HUES64 (cell line): ENCODE results near the gene ZG16B.

Source experiments
- H3K27ac ChIP-seq: 2 replicates; pipeline ENCODE4 v1.7.0; 2013; ENCODE audit warnings: low read depth, low read length, inconsistent platforms
- H3K27me3 ChIP-seq: 2 replicates; pipeline ENCODE4 v1.6.1; 2013; ENCODE audit warnings: mild to moderate bottlenecking, low read length; ENCODE audit not compliant: insufficient read depth
- H3K36me3 ChIP-seq: 2 replicates; pipeline ENCODE4 v1.6.1; 2013; ENCODE audit warnings: mild to moderate bottlenecking, low read length; ENCODE audit not compliant: insufficient read depth
- H3K4me1 ChIP-seq: 2 replicates; pipeline ENCODE4 v1.6.1; 2013; ENCODE audit warnings: mild to moderate bottlenecking, low read length, moderate library complexity; ENCODE audit not compliant: insufficient read depth
- H3K4me3 ChIP-seq: 2 replicates; pipeline ENCODE4 v1.5.1; 2013; ENCODE audit warnings: mild to moderate bottlenecking, low read length, moderate library complexity
- H3K9ac ChIP-seq: 2 replicates; pipeline ENCODE4 v1.6.1; 2013; ENCODE audit warnings: mild to moderate bottlenecking, low read depth, low read length
- H3K9me3 ChIP-seq: 2 replicates; pipeline ENCODE4 v1.6.1; 2013; ENCODE audit warnings: low read depth, low read length; ENCODE audit not compliant: insufficient read depth
- WGBS: fragments of 150-250, 120-280 bp; methylation state at CpG from one replicate; pipeline ENCODE4 v1.1.7; 2013; ENCODE audit warnings: missing lambda C conversion rate; 5-methylcytosine and 5-hydroxymethylcytosine counted together

The ZG16B gene

DNA sequence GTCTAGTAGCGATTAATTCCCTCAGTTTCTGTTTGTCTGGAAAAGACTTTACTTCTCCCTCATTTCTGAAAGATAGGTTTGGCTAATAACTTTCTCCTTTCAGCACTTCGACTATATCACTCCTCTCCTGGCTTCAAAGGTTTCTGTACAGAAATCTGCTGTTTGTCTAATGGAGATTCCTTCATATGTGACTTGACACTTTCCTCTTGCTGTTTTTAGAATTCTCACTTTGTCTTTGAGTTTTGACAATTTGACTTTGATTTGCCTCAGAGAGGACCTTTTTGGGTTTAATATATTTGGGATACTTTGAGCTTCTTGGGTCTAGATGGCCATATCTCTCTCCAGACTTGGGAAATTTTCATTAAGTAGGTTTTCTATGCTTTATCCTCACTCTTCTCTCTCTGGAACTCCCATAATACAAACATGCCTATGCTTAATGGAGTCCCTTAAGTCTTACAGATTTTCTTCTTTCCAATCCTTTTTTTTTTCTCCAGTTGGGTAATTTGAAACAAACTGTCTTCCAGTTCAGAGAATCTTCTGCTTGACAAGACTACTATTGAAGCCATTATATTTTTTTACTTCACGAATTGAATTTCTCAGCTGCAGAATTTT, 20.8 kb upstream of the ZG16B start:
- no peak overlapping the region for H3K9ac ChIP-seq
- 86% methylated on average over 2 of the region's 3 CpGs for WGBS
- H3K27ac ChIP-seq = no peak overlapping the region
- H3K4me1 ChIP-seq = no peaks in the 10 kb centered on the region
- H3K4me3 ChIP-seq = no peak overlapping the region
- H3K36me3 ChIP-seq = no peaks in the 10 kb centered on the region
- 0 out of 2 replicates have a peak, but pooled peaks cover 2% of the 10 kb centered on the region for H3K27me3 ChIP-seq
- H3K9me3 ChIP-seq = peaks cover 2% of the 10 kb centered on the region; the same call in 1 of the 2 replicates

DNA sequence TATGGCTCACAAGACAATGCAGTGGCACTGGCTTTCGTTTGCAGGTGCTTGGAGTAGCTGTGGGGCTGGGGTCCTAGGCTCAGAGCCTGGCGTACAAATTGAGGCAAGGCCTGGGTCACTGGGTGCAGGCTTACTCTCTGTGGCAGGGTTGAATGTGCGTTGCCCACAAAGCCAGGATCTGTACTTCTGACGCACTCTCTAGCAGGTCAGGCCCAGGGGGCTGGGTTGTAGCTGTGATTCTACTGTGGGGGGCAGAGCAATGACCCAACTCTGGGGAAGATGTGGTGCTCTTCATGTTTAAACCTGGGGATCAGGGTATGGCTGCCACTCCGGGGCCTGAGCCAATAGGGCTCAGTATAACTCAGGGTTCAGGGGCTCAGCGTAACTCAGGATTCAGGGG, 19.5 kb upstream of the ZG16B start:
- H3K9ac ChIP-seq = no peak overlapping the region
- WGBS = 88% methylated on average over 6 of the region's 6 CpGs
- no peaks in the 10 kb centered on the region for H3K4me1 ChIP-seq
- 0 out of 2 replicates have a peak, but pooled peaks cover 2% of the 10 kb centered on the region for H3K27me3 ChIP-seq
- no peaks in the 10 kb centered on the region for H3K36me3 ChIP-seq
- no peak overlapping the region for H3K4me3 ChIP-seq
- no peak overlapping the region for H3K27ac ChIP-seq
- H3K9me3 ChIP-seq = no peaks in the 10 kb centered on the region

DNA sequence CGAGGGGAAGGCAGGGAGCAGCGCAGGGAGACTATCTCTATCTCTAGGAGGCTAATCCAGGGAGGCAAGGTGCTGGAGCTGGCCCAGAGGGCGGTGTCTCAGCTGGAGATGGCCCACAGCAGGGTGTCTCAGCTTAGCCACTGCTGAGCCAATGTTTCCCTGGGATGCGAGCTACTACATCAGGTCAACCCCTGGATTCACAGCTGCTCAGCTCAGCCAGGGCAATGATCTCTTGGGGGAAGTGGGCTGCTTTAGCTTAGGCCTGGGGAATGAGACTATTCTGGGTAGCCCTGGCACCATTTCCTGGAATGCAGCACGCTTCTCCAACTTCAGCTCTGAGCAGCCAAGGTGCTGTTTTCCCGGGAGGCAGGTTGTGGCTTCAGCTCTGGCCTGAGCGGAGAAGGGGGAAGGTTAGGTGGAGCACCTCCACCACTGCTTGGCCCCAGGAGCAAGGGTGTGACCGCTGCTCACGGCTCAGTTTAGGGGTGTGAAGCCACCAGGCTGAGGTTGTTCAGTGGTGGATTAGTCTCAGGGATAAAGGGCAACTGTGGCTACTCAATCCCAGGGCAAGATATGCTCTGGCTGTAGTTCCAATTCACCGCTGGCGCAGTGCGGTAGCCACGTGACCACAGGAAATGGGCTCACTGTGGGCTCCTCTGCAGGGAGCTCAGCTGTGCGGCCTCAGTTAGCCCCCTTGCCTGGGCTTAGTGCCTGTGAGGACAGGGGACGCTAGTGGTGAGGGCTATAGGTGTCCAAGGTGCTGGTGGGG, 18.2 kb upstream of the ZG16B start:
- 82% methylated on average over 15 of the region's 15 CpGs for WGBS
- H3K36me3 ChIP-seq = no peaks in the 10 kb centered on the region
- no peaks in the 10 kb centered on the region for H3K9me3 ChIP-seq
- 0 out of 2 replicates have a peak, but pooled peaks cover 2% of the 10 kb centered on the region for H3K27me3 ChIP-seq
- no peak overlapping the region for H3K4me3 ChIP-seq
- no peaks in the 10 kb centered on the region for H3K4me1 ChIP-seq
- no peak overlapping the region for H3K27ac ChIP-seq
- H3K9ac ChIP-seq = no peak overlapping the region

- WGBS = 89% methylated on average over 7 of the region's 7 CpGs
- Histone ChIP-seq H3K9ac (no peak overlapping the region), H3K27ac (no peak overlapping the region), H3K36me3 (no peaks in the 10 kb centered on the region), H3K9me3 (no peaks in the 10 kb centered on the region), H3K27me3 (0 out of 2 replicates have a peak, but pooled peaks cover 2% of the 10 kb centered on the region), H3K4me3 (no peak overlapping the region), H3K4me1 (no peaks in the 10 kb centered on the region)
Observed at GRCh38 chr16:2813771-2814221, 16.3 kb upstream of the ZG16B start.

DNA sequence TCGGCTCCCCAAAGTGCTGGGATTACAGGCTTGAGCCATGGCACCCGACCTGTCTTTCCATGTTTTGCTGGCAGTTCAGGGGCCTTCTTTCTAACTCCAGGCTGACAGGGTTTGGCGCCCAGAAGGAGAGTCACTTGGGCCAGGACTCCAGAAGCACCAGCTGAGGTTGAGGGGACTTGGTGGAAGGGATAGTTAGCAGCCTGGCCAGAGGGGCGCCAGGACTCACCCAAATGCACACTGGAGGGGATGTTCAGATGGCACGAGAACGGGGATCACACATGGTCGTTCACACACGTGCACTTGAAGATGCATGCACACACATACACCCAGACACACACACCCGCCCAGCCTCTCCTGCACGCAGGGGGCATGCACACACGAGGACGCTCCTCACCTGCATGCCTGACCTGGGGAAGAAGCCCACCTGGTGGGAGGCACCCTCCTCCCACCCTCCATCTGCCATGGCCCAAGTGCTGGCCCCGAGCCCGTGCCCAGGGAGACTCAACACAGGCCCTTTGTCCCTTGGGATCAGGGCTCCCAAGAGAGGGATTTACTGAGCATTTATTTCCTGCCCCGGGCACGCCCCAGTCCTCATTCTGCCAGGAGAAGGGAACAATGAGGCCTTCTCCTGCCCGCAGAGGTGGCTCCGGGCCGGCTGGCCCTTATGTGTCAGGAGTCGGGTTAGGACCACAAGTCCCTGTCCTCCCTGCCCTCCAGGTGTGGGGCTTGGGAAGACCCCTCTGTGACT, 15.4 kb upstream of the ZG16B start:
- Histone ChIP-seq H3K9me3 (no peaks in the 10 kb centered on the region), H3K27me3 (0 out of 2 replicates have a peak, but pooled peaks cover 2% of the 10 kb centered on the region), H3K4me1 (no peaks in the 10 kb centered on the region), H3K9ac (no peak overlapping the region), H3K27ac (no peak overlapping the region), H3K36me3 (no peaks in the 10 kb centered on the region), H3K4me3 (no peak overlapping the region)
- WGBS = 92% methylated on average over 20 of the region's 20 CpGs

DNA sequence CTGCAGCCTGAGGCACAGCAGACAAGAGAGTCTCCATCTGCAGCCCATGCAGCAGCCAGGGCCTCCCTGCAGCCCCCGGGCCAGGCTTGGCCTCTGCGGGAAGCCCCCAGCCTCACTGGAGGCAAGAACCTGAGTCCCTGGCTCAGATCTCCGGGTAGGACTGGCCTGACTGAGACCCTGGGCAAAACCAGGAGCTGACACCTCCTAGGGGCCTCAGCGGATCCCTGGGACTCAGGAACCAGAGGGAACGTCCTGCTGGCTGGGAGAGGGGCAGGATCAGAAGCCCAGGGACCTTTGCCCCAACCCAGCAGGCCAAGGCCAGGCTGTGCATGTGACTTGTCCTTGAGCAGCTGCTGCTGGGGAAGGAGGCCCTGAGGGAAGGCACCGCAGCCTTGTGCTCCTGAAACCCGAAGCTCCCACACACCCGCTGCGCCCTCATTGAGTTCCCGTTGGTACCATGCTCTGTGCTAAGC, 14.8 kb upstream of the ZG16B start:
- Histone ChIP-seq H3K27me3 (0 out of 2 replicates have a peak, but pooled peaks cover 2% of the 10 kb centered on the region), H3K9ac (no peak overlapping the region), H3K27ac (no peak overlapping the region), H3K9me3 (no peaks in the 10 kb centered on the region), H3K4me3 (no peak overlapping the region), H3K4me1 (no peaks in the 10 kb centered on the region), H3K36me3 (no peaks in the 10 kb centered on the region)
- WGBS = 87% methylated on average over 10 of the region's 10 CpGs

DNA sequence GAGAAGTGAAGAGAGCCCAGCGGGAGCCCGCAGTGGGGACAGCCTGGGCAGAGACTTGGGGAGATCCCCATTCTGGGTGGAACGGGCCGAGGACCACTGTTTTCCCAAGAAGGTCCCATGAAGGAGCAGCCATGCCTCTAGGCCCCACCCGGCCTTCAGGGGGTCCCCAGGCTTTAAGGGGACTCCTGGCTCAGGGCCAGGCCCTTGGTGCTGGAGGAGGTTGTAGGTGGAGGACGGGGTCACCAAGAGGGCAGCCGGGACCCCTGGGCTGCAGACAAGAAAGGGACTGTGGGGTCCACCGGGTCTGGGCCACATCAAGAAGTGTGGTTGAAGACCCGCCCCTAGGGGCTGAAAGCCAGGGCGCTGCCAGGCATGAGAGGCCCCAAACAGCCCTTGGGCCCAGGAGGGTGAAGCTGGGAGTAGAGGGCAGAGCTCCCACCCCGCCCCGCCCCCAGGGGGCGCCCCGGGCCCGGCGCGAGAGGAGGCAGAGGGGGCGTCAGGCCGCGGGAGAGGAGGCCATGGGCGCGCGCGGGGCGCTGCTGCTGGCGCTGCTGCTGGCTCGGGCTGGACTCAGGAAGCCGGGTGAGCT, 13.3 kb upstream of the ZG16B start, which contains the start of gene PRSS21:
Gene PRSS21, plus strand, starts transcription at position 487 of the 589 bp plus-strand sequence. Its CDS starts 32 bp downstream, at position 519.
- Histone ChIP-seq H3K9ac (no peak within 1 kb of the TSS), H3K27me3 (no peaks in the 10 kb centered on the region)

DNA sequence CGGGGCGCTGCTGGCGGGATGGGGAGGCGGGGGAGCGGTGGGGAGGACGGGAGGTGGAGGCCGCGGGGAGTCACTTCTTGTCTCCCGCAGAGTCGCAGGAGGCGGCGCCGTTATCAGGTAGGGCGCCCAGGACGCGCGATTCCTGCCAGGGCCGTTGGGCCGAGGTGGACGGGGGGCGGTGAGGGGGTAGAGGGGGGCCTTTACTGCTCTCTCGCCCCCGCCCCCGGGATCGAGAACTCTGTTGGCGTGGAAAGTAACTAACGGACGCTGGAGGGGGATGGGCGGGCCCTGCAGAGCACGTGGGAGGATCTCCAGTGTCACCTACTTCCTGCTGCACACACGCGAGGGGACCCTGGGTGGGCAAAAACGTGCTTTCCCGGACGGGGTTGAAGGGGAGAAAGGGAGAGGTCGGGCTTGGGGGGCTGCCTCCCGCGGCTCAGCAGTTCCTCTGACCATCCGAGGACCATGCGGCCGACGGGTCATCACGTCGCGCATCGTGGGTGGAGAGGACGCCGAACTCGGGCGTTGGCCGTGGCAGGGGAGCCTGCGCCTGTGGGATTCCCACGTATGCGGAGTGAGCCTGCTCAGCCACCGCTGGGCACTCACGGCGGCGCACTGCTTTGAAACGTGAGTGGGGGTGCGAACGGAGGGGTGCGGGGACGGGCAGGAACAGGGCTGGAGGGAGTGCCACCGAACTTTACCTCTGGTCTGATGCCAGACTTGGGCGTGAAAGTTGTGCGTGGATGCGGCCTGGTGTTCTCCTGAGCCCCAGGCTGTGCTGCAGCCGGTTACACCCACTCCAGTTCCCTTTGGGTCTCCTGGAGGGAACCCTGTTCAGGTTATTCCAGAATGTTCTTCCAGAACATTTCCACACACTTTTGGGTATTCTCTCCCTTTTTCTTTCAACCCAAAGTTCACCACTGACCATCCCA, 12.5 kb upstream of the ZG16B start:
- 92% methylated on average over 68 of the region's 68 CpGs for WGBS
- H3K9me3 ChIP-seq = no peaks in the 10 kb centered on the region
- no peak overlapping the region for H3K27ac ChIP-seq
- no peak overlapping the region for H3K4me3 ChIP-seq
- H3K4me1 ChIP-seq = no peaks in the 10 kb centered on the region
- no peak overlapping the region for H3K9ac ChIP-seq
- no peaks in the 10 kb centered on the region for H3K27me3 ChIP-seq
- no peaks in the 10 kb centered on the region for H3K36me3 ChIP-seq

More for the DNA sequence above, 13.3 kb upstream of the ZG16B start, which contains the start of gene PRSS21:
- H3K4me1 ChIP-seq = no peaks in the 10 kb centered on the region
- H3K27ac ChIP-seq = no peak within 1 kb of the TSS
- no peaks in the 10 kb centered on the region for H3K36me3 ChIP-seq
- H3K4me3 ChIP-seq = no peak within 1 kb of the TSS
- WGBS = 93% methylated on average over 28 of the region's 28 CpGs
- H3K9me3 ChIP-seq = no peaks in the 10 kb centered on the region

DNA sequence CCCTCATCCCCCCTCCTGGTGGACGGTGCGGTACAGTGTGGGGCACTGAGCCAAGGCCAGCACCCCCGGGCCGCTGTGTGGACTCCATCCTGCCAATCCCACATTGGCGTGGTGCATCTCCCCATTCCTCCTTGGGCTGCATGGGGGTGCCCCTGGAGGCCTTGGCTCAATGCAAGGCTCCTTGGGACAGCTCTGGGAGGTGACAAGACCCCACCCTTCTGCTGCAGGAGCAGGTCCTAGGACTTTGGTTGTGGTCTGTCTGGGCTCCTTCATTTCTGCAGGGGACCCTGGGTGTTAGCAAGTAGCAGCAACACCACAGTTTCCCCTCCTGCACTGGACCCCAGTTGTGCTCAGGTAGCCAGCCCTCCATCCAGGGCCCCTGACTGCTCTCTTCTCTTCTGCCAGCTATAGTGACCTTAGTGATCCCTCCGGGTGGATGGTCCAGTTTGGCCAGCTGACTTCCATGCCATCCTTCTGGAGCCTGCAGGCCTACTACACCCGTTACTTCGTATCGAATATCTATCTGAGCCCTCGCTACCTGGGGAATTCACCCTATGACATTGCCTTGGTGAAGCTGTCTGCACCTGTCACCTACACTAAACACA, 11.7 kb upstream of the ZG16B start:
- no peak overlapping the region for H3K4me3 ChIP-seq
- no peak overlapping the region for H3K9ac ChIP-seq
- H3K4me1 ChIP-seq = no peaks in the 10 kb centered on the region
- H3K27me3 ChIP-seq = no peaks in the 10 kb centered on the region
- no peaks in the 10 kb centered on the region for H3K36me3 ChIP-seq
- no peak overlapping the region for H3K27ac ChIP-seq
- WGBS = 94% methylated on average over 10 of the region's 10 CpGs
- H3K9me3 ChIP-seq = no peaks in the 10 kb centered on the region
